ENCODE measurements around the gene WDR19.
"Not testable (repeated sequence)": the region's sequence is repeated elsewhere in the genome, so short reads cannot be mapped to it uniquely, and the experiment has no call there.

The WDR19 gene

GRCh38 chr4:39233783-39234182 lies 51.5 kb downstream of the WDR19 start:
- DNase-seq = no peak

GRCh38 chr4:39235021-39235420 lies 52.7 kb downstream of the WDR19 start:
- no peak for DNase-seq

GRCh38 chr4:39235696-39236095 lies 53.4 kb downstream of the WDR19 start:
- DNase-seq = no peak

- DNase-seq = no peak
Measured at GRCh38 chr4:39237179-39237578, 54.9 kb downstream of the WDR19 start.

GRCh38 chr4:39243462-39243861 lies 61.1 kb downstream of the WDR19 start:
- DNase-seq = no peak

GRCh38 chr4:39255266-39255665 lies 72.9 kb downstream of the WDR19 start:
- DNase-seq = no peak

GRCh38 chr4:39255871-39256270 lies 73.5 kb downstream of the WDR19 start:
- no peak for DNase-seq

- DNase-seq = no peak
Measured at GRCh38 chr4:39256436-39256835, 74.1 kb downstream of the WDR19 start.

- DNase-seq = no peak
Measured at GRCh38 chr4:39259571-39260330, 77.4 kb downstream of the WDR19 start.

GRCh38 chr4:39263895-39264294 lies 81.6 kb downstream of the WDR19 start:
- no peak for DNase-seq

- no peak for DNase-seq
Measured at GRCh38 chr4:39274503-39274902, 92.2 kb downstream of the WDR19 start.

GRCh38 chr4:39277661-39278060 lies 95.3 kb downstream of the WDR19 start:
- not testable (repeated sequence) for DNase-seq

GRCh38 chr4:39278476-39278875 lies 96.1 kb downstream of the WDR19 start:
- no peak for DNase-seq

GRCh38 chr4:39279416-39279815 lies 97.1 kb downstream of the WDR19 start:
- DNase-seq = no peak

- no peak for DNase-seq
Measured at GRCh38 chr4:39280770-39281169, 98.4 kb downstream of the WDR19 start.

GRCh38 chr4:39285111-39285795 lies 102.9 kb downstream of the WDR19 start:
- no peak for DNase-seq

- DNase-seq = no peak
Measured at GRCh38 chr4:39285853-39286252, 103.5 kb downstream of the WDR19 start.

GRCh38 chr4:39286263-39286662 lies 103.9 kb downstream of the WDR19 start:
- DNase-seq = no peak

- no peak for DNase-seq
Measured at GRCh38 chr4:39287223-39287622, 104.9 kb downstream of the WDR19 start.

GRCh38 chr4:39291686-39292085 lies 109.4 kb downstream of the WDR19 start:
- no peak for DNase-seq

GRCh38 chr4:39292433-39292832 lies 110.1 kb downstream of the WDR19 start:
- DNase-seq = not testable (repeated sequence)

GRCh38 chr4:39295784-39296183 lies 113.5 kb downstream of the WDR19 start:
- no peak for DNase-seq

- DNase-seq = no peak
Measured at GRCh38 chr4:39302901-39303300, 120.6 kb downstream of the WDR19 start.

GRCh38 chr4:39303871-39304270 lies 121.5 kb downstream of the WDR19 start:
- DNase-seq = no peak

GRCh38 chr4:39304651-39305050 lies 122.3 kb downstream of the WDR19 start:
- DNase-seq = no peak

Data from central memory CD4-positive, alpha-beta T cell (primary cell).